DMS114 treated with DMSO at 0.1 percent for 48 hours (cell line): Measurements from ENCODE around the gene GAN.

Source experiments
- DNase-seq: peaks from one replicate; lab custom pipeline; 2025; ENCODE audit not compliant: unreplicated experiment; lab: John Stamatoyannopoulos, UW

The GAN gene

GRCh38 chr16:81350306-81350615, 35.5 kb downstream of the GAN start:
- DNase-seq = no peak

GRCh38 chr16:81353895-81354294, 39.1 kb downstream of the GAN start:
- no peak for DNase-seq

- no peak for DNase-seq
Observed at GRCh38 chr16:81357711-81358260, 43.0 kb downstream of the GAN start.

- no peak for DNase-seq
Observed at GRCh38 chr16:81358860-81359259, 44.1 kb downstream of the GAN start.

GRCh38 chr16:81360135-81360534, 45.4 kb downstream of the GAN start:
- DNase-seq = no peak

- DNase-seq = no peak
Observed at GRCh38 chr16:81365731-81366130, 51.0 kb downstream of the GAN start.

- peak; percentile 54 for DNase-seq
Observed at GRCh38 chr16:81366316-81366932, 51.7 kb downstream of the GAN start.

- no peak for DNase-seq
Observed at GRCh38 chr16:81367821-81368220, 53.1 kb downstream of the GAN start.

- no peak for DNase-seq
Observed at GRCh38 chr16:81369888-81370504, 55.2 kb downstream of the GAN start.

- DNase-seq = no peak
Observed at GRCh38 chr16:81371106-81371505, 56.3 kb downstream of the GAN start.

GRCh38 chr16:81374550-81374949, 59.8 kb downstream of the GAN start:
- DNase-seq = no peak

GRCh38 chr16:81376880-81377279, 62.1 kb downstream of the GAN start:
- no peak for DNase-seq

- no peak for DNase-seq
Observed at GRCh38 chr16:81378049-81378448, 63.3 kb downstream of the GAN start.

GRCh38 chr16:81380932-81381331, 66.2 kb downstream of the GAN start:
- no peak for DNase-seq

- no peak for DNase-seq
Observed at GRCh38 chr16:81384006-81384405, 69.2 kb downstream of the GAN start.

- DNase-seq = no peak
Observed at GRCh38 chr16:81385031-81385756, 70.4 kb downstream of the GAN start.

GRCh38 chr16:81388357-81388756, 73.6 kb downstream of the GAN start:
- no peak for DNase-seq

GRCh38 chr16:81390840-81391239, 76.1 kb downstream of the GAN start:
- DNase-seq = no peak

- DNase-seq = no peak
Observed at GRCh38 chr16:81392011-81392410, 77.2 kb downstream of the GAN start.

GRCh38 chr16:81394416-81394815, 79.7 kb downstream of the GAN start:
- DNase-seq = no peak

GRCh38 chr16:81394966-81395655, 80.3 kb downstream of the GAN start:
- no peak for DNase-seq
